WERI-Rb-1 (cell line): Measurements from ENCODE around the gene TBRG1.

Experiments
- DNase-seq: peaks from one replicate; pipeline ENCODE4 v3.0.0-alpha.2; 2020
- H3K27ac ChIP-seq: fragments of 250-450 bp; sonication (Bioruptor Pico); 2 replicates; pipeline ENCODE4 v1.5.1; 2020; ENCODE audit warnings: mild to moderate bottlenecking, moderate library complexity
- H3K27me3 ChIP-seq: fragments of 250-450 bp; sonication (Bioruptor Pico); 2 replicates; pipeline ENCODE4 v1.5.1; 2021; ENCODE audit warnings: mild to moderate bottlenecking, low read depth, moderate library complexity; ENCODE audit not compliant: insufficient read depth, severe bottlenecking
- H3K36me3 ChIP-seq: fragments of 250-450 bp; sonication (Bioruptor Pico); 2 replicates; pipeline ENCODE4 v1.5.1; 2020; ENCODE audit warnings: mild to moderate bottlenecking, moderate library complexity
- H3K4me3 ChIP-seq: 2 replicates; pipeline ENCODE4 v1.5.1; 2011; ENCODE audit warnings: low read depth, mild to moderate bottlenecking, control low read depth, low read length
- H3K9me3 ChIP-seq: fragments of 250-450 bp; sonication (Bioruptor Pico); 2 replicates; pipeline ENCODE4 v1.5.1; 2021; ENCODE audit warnings: mild to moderate bottlenecking, moderate library complexity; ENCODE audit not compliant: severe bottlenecking
- CTCF ChIP-seq: IDR thresholded peaks from 2 replicates; pipeline ENCODE4 v1.5.1; 2011; ENCODE audit warnings: low read depth, mild to moderate bottlenecking, control low read depth, inconsistent platforms, low read length

The TBRG1 gene

GRCh38 chr11:124583781-124584180 lies 38.9 kb upstream of the TBRG1 start:
- no peak overlapping the region for H3K4me3 ChIP-seq
- H3K36me3 ChIP-seq = no peaks in the 10 kb centered on the region
- TF ChIP-seq CTCF = no peak
- no peaks in the 10 kb centered on the region for H3K27me3 ChIP-seq
- H3K9me3 ChIP-seq = no peaks in the 10 kb centered on the region
- no peak overlapping the region for H3K27ac ChIP-seq
- no peak for DNase-seq

DNA sequence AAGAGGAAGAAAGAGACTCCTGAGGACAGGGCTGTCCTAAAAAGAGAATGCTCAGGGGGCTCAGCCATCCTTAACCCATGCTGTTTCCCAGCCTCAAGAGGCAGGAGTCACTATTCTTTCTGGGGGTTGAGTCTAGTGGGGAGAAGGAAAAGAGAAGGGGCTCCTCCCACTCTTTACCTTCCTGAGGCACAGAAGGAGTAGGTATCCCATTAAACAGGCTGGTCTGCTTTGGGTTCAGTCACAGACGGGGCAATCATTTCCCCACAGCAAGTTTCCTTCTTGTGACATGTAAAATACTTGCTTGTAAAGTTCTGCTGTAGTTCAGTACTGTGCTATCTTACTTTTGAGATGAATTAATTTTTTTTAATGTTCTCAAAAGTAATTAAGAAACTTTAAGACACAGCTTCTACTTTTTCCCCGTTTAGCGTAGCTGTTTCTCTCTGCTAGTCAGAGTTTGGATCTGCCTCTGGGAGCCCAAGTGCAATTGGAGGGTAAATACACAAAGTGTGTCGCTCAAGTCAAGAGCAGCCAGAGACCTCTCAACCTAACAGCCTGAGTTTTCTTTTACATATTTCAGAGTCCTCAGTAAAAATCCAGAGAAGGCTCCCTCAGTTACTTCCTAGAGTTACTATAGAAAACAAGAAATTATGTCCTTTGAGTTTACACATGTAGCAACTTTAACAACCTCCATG lies 37.8 kb upstream of the TBRG1 start:
- Histone ChIP-seq H3K4me3 (no peak overlapping the region), H3K36me3 (no peaks in the 10 kb centered on the region), H3K27me3 (no peaks in the 10 kb centered on the region), H3K27ac (no peak overlapping the region), H3K9me3 (no peaks in the 10 kb centered on the region)
- no peak for TF ChIP-seq CTCF
- no peak for DNase-seq

DNA sequence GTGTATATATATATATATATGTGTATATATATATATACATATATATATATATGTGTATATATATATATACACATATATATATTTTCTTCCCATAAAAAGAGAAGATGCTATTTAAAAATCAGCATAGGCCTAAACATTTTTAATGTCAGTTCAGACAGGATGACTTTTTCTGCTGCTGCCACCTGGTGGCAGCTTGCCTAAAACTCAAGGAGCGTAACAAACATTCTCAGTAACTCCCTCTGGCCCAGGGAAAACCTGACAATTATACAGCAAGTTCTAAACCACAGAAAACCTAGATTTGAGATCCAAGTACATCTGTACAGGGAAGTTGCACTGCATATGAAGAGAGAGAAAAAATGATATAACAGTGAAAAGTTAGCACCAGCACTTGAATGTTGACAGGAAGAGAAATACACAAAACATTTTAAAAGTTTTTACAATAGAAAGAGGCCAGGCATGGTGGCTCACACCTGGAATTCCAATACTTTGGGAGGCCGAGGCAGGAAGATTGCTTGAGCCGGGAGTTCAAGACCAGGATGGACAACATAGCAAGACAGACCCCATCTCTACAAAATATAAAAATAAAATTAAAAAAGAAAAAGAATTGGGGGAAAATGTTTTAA lies 36.3 kb upstream of the TBRG1 start:
- H3K27me3 ChIP-seq = no peaks in the 10 kb centered on the region
- H3K4me3 ChIP-seq = no peak overlapping the region
- peak; percentile 52; the same call in 1 of the 2 replicates for TF ChIP-seq CTCF
- peak; percentile 36 for DNase-seq
- H3K9me3 ChIP-seq = no peaks in the 10 kb centered on the region
- no peaks in the 10 kb centered on the region for H3K36me3 ChIP-seq
- H3K27ac ChIP-seq = no peak overlapping the region

DNA sequence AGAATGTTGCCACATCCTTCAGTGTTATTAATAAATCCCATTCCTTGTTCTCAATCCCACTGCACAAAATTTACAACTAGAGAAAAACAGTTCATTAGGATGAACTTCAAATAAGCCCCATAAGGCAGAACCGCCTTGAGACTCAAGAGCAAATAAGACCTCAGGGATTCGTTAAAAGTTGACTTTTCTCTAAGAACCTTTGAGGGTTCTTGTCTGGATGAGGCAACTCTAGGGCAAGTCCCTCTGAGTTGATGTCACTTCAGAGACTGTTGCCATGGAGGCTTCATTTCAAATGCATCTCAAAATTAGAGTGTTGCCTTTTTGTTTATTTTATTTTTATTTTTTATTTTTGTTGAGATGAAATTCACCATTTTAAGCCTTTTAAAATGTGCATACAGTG lies 31.2 kb upstream of the TBRG1 start:
- Histone ChIP-seq H3K36me3 (no peaks in the 10 kb centered on the region), H3K27ac (no peak overlapping the region), H3K9me3 (no peaks in the 10 kb centered on the region), H3K27me3 (no peaks in the 10 kb centered on the region), H3K4me3 (no peak overlapping the region)
- TF ChIP-seq CTCF = no peak
- no peak for DNase-seq

- no peak for TF ChIP-seq CTCF
- H3K27me3 ChIP-seq = no peaks in the 10 kb centered on the region
These were observed 30.0 kb upstream of the TBRG1 start for GRCh38 chr11:124592627-124593026.

GRCh38 chr11:124595302-124595701 lies 27.4 kb upstream of the TBRG1 start:
- DNase-seq = no peak
- Histone ChIP-seq H3K27ac (no peak overlapping the region), H3K4me3 (no peak overlapping the region), H3K27me3 (no peaks in the 10 kb centered on the region), H3K36me3 (no peaks in the 10 kb centered on the region), H3K9me3 (no peaks in the 10 kb centered on the region)
- no peak for TF ChIP-seq CTCF

More at GRCh38 chr11:124592627-124593026, 30.0 kb upstream of the TBRG1 start:
- no peak for DNase-seq
- no peaks in the 10 kb centered on the region for H3K36me3 ChIP-seq
- no peak overlapping the region for H3K4me3 ChIP-seq
- H3K27ac ChIP-seq = no peak overlapping the region
- no peaks in the 10 kb centered on the region for H3K9me3 ChIP-seq
